H1 (cell line): ENCODE results near the gene UFD1. TPM values are rescaled to one million over a fixed set of nuclear protein-coding genes. Genes with fewer than 3 reads are reported as not detected.

ENCODE experiments used
- CTCF ChIA-PET: fragments of 300-600 bp; sonication (Branson Sonifier 250); formaldehyde crosslinking; loops from one replicate; lab custom pipeline; 2021; ENCODE audit not compliant: partially characterized antibody; lab: Charles Lee
- POLR2A ChIA-PET: fragments of 300-600 bp; sonication (Branson Sonifier 250); formaldehyde crosslinking; loops from one replicate; lab custom pipeline; 2021; ENCODE audit warnings: inconsistent platforms; ENCODE audit not compliant: partially characterized antibody; lab: Charles Lee
- DNase-seq, 2 experiments: peaks; one replicate each; pipeline versions ENCODE4 v3.0.0 to v3.0.0-alpha.2; 2010 to 2022; ENCODE audit warnings: low spot score in 2 of 2, low read depth in 1 of 2, mixed read lengths in 1 of 2
- FAIRE-seq: peaks from 2 replicates; lab custom pipeline; 2011; peaks lifted over from hg19 to GRCh38; lab: Jason Lieb, UNC
- H2AFZ ChIP-seq: 2 replicates; pipeline ENCODE4 v1.8.1; 2012; ENCODE audit warnings: low read length, inconsistent platforms
- H2AK5ac ChIP-seq: 2 replicates; pipeline ENCODE4 v1.6.1; 2013; ENCODE audit warnings: low read depth, low read length
- H2BK120ac ChIP-seq: replicated peaks from 2 replicates; pipeline ENCODE3; 2013; ENCODE audit warnings: low read depth, low read length, inconsistent platforms
- H2BK12ac ChIP-seq: 2 replicates; pipeline ENCODE4 v1.6.1; 2013; ENCODE audit warnings: low read depth, low read length
- H2BK15ac ChIP-seq: 2 replicates; pipeline ENCODE4 v1.6.1; 2013; ENCODE audit warnings: low read length
- H2BK20ac ChIP-seq: 2 replicates; pipeline ENCODE4 v1.6.1; 2013; ENCODE audit warnings: low read length
- H2BK5ac ChIP-seq: 2 replicates; pipeline ENCODE4 v1.6.1; 2013; ENCODE audit warnings: low read depth, low read length
- H3K14ac ChIP-seq: 2 replicates; pipeline ENCODE4 v1.6.1; 2013; ENCODE audit warnings: inconsistent platforms; ENCODE audit not compliant: insufficient read length
- H3K18ac ChIP-seq: 2 replicates; pipeline ENCODE4 v1.6.1; 2013; ENCODE audit warnings: low read length; ENCODE audit errors: extremely low read depth
- H3K23ac ChIP-seq: 2 replicates; pipeline ENCODE4 v1.6.1; 2013; ENCODE audit warnings: inconsistent platforms; ENCODE audit not compliant: insufficient read length
- H3K23me2 ChIP-seq: 2 replicates; pipeline ENCODE4 v1.6.1; 2013; ENCODE audit warnings: low read depth, low read length
- H3K27ac ChIP-seq: 2 replicates; pipeline ENCODE4 v1.6.1; 2011; ENCODE audit warnings: low read depth, low read length, inconsistent platforms
- H3K27me3 ChIP-seq, 4 experiments: replicated peaks in 1 of 4; 1 replicate in 1 of 4; 2 replicates in 3 of 4; pipeline versions ENCODE4 v1.6.1 to v1.8.1; 2011 to 2013; ENCODE audit warnings: low read length in 3 of 4, mild to moderate bottlenecking in 3 of 4, inconsistent platforms in 2 of 4, mixed read lengths in 2 of 4, moderate library complexity in 1 of 4; ENCODE audit not compliant: control insufficient read depth in 3 of 4, insufficient read depth in 3 of 4; ENCODE audit errors: extremely low read depth in 1 of 4
- H3K36me3 ChIP-seq, 4 experiments: 2 replicates each; pipeline versions ENCODE4 v1.6.1 to v1.8.1; 2011 to 2013; ENCODE audit warnings: mild to moderate bottlenecking in 4 of 4, low read length in 3 of 4, moderate library complexity in 2 of 4, control low read depth in 1 of 4, inconsistent platforms in 1 of 4; ENCODE audit not compliant: insufficient read depth in 4 of 4, control insufficient read depth in 2 of 4
- H3K4ac ChIP-seq: replicated peaks from 2 replicates; pipeline ENCODE3; 2013; ENCODE audit warnings: low read length, low read depth, mixed read lengths, inconsistent platforms; ENCODE audit not compliant: insufficient read length
- H3K4me1 ChIP-seq, 4 experiments: replicated peaks in 1 of 4; 1 replicate in 1 of 4; 2 replicates in 3 of 4; pipeline versions ENCODE4 v1.6.1 to v1.8.1; 2011 to 2013; ENCODE audit warnings: low read length in 3 of 4, inconsistent platforms in 2 of 4, mixed read lengths in 1 of 4; ENCODE audit not compliant: insufficient read depth in 4 of 4, control insufficient read depth in 3 of 4
- H3K4me2 ChIP-seq, 2 experiments: 2 replicates each; pipeline versions ENCODE4 v1.6.1 to v1.8.1; 2011 to 2013; ENCODE audit warnings: low read depth in 2 of 2, low read length in 2 of 2, control low read depth in 1 of 2, inconsistent platforms in 1 of 2, mild to moderate bottlenecking in 1 of 2; ENCODE audit not compliant: insufficient read depth in 1 of 2
- H3K4me3 ChIP-seq, 4 experiments: fragments of 200-600, 300-600 bp in 1 of 4; sonication (generic), shearing (Covaris generic), sonication (Bioruptor Twin) in 1 of 4; 2 replicates each; pipeline versions ENCODE4 v1.5.1 to v1.8.1; 2011 to 2016; ENCODE audit warnings: low read length in 4 of 4, low read depth in 3 of 4, control low read depth in 2 of 4, inconsistent platforms in 2 of 4, mild to moderate bottlenecking in 2 of 4, mixed read lengths in 1 of 4, moderate library complexity in 1 of 4; ENCODE audit not compliant: insufficient read depth in 2 of 4; ENCODE audit errors: extremely low read depth in 1 of 4
- H3K56ac ChIP-seq: replicated peaks from 2 replicates; pipeline ENCODE3; 2013; ENCODE audit warnings: low read depth, mild to moderate bottlenecking, mixed read lengths, low read length, inconsistent platforms; ENCODE audit not compliant: insufficient read length
- H3K79me1 ChIP-seq: 2 replicates; pipeline ENCODE4 v1.6.1; 2013; ENCODE audit warnings: low read depth, low read length, control low read depth
- H3K79me2 ChIP-seq, 2 experiments: 2 replicates each; pipeline versions ENCODE4 v1.6.1 to v1.8.1; 2012 to 2013; ENCODE audit warnings: low read length in 2 of 2, mild to moderate bottlenecking in 2 of 2, inconsistent platforms in 1 of 2; ENCODE audit not compliant: insufficient read depth in 2 of 2, control insufficient read depth in 1 of 2
- H3K9ac ChIP-seq, 4 experiments: replicated peaks in 1 of 4; 1 replicate in 1 of 4; 2 replicates in 3 of 4; pipeline versions ENCODE4 v1.6.1 to v1.8.1; 2011 to 2013; ENCODE audit warnings: low read depth in 3 of 4, low read length in 3 of 4, control low read depth in 2 of 4, mild to moderate bottlenecking in 2 of 4, moderate library complexity in 2 of 4, inconsistent platforms in 1 of 4; ENCODE audit errors: extremely low read depth in 1 of 4
- H3K9me3 ChIP-seq, 2 experiments: 2 replicates each; pipeline versions ENCODE4 v1.6.1 to v1.8.1; 2012 to 2013; ENCODE audit warnings: mild to moderate bottlenecking in 2 of 2, moderate library complexity in 2 of 2, control low read depth in 1 of 2, inconsistent platforms in 1 of 2, low read depth in 1 of 2, low read length in 1 of 2, mixed read lengths in 1 of 2; ENCODE audit not compliant: insufficient read depth in 2 of 2
- H4K20me1 ChIP-seq, 2 experiments: replicated peaks in 1 of 2; 2 replicates each; pipeline versions ENCODE3 to v1.8.1; 2011 to 2013; ENCODE audit warnings: inconsistent platforms in 2 of 2, low read length in 2 of 2, mild to moderate bottlenecking in 1 of 2; ENCODE audit not compliant: insufficient read depth in 2 of 2, control insufficient read depth in 1 of 2
- H4K5ac ChIP-seq: 2 replicates; pipeline ENCODE4 v1.6.1; 2013; ENCODE audit warnings: low read length, low read depth, mixed read lengths, inconsistent platforms; ENCODE audit not compliant: insufficient read length
- H4K8ac ChIP-seq: 2 replicates; pipeline ENCODE4 v1.8.0; 2013; ENCODE audit warnings: mild to moderate bottlenecking, moderate library complexity, low read length, inconsistent platforms; ENCODE audit not compliant: insufficient read depth; ENCODE audit errors: extremely low read depth
- H4K91ac ChIP-seq: replicated peaks from 2 replicates; pipeline ENCODE3; 2013; ENCODE audit warnings: low read length, mixed read lengths, inconsistent platforms; ENCODE audit not compliant: insufficient read length
- EGR1 ChIP-seq: IDR thresholded peaks from 2 replicates; pipeline ENCODE4 v1.6.1; 2011; ENCODE audit warnings: low read depth, low read length, borderline replicate concordance
- JUN ChIP-seq: IDR thresholded peaks from 2 replicates; pipeline ENCODE4 v1.6.1; 2011; ENCODE audit warnings: low read depth, mild to moderate bottlenecking, improper control_type of control experiment, low read length
- KDM5A ChIP-seq: fragments of 200-600 bp; IDR thresholded peaks from 2 replicates; pipeline ENCODE4 v1.7.1; 2012; ENCODE audit warnings: mild to moderate bottlenecking, low read length, inconsistent platforms, mixed read lengths
- SIN3A ChIP-seq, 2 experiments: IDR thresholded peaks in 1 of 2; conservative IDR thresholded peaks in 1 of 2; 2 replicates each; pipeline ENCODE4 v1.6.1; 2011 to 2012; ENCODE audit warnings: low read length in 2 of 2, improper control_type of control experiment in 1 of 2, low read depth in 1 of 2, mild to moderate bottlenecking in 1 of 2
- WGBS, 2 experiments: shearing (Covaris generic) in 1 of 2; methylation state at CpG; one replicate each; pipeline versions ENCODE4 v1.1.6 to v1.1.7; 2013 to 2015; ENCODE audit warnings: low lambda C conversion rate in 2 of 2, mixed read lengths in 2 of 2, inconsistent platforms in 1 of 2, low coverage in 1 of 2, missing lambda C conversion rate in 1 of 2; ENCODE audit not compliant: insufficient replicate concordance in 2 of 2, insufficient coverage in 1 of 2, insufficient read length in 1 of 2; ENCODE audit errors: extremely low coverage in 1 of 2, missing lambda C conversion rate in 1 of 2; 5-methylcytosine and 5-hydroxymethylcytosine counted together
- polyA plus RNA-seq, 7 experiments: library from polyadenylated mRNA; depleted of rRNA in 3 of 7; stranded (reverse) in 5 of 7; unstranded in 2 of 7; fragments of >200 nt in 5 of 7; fragments of 200-250 nt in 2 of 7; gene quantifications; 1 replicate in 5 of 7; 2 replicates in 1 of 7; 4 replicates in 1 of 7; pipeline versions ENCODE4 v1.2.1 to v1.2.3, GENCODE V29; 2011 to 2013; ENCODE audit warnings: missing spikeins in 2 of 7, mixed read lengths in 2 of 7
- total RNA-seq: library from RNA; stranded (reverse); fragmentation: NEBNext Ultra II Directional; extraction: Animal tissue kit (Norgen Biotek cat#: 25700); gene quantifications from 2 replicates; pipeline ENCODE4 v1.2.1, GENCODE V29; 2021

UFD1 gene
- total and polyA plus RNA-seq, 2 of the 8 experiments (the other 6 are each of a cell fraction or from before 2014, with no cell fraction given), result 74.6 to 116 TPM

DNA sequence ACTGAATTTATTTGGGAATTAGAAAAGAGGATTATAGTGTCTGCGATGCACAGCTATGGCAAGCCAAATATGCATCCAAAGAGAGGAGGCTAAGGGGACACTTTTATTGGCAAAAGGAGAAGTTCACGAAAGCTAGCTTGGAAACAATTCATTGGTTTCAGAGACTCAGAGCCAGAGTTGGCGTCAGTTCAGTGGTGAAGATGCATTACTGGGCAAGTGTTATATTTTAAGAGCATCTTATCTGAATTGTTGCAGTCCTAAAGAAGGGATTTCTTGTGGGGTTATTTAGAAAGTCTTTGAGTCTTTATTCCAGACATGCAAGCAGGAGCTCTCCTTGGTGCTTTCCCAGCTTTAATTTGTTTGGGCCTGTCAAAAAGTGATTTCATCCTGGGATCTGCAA, 30.2 kb upstream of the UFD1 start:
- no peak for TF ChIP-seq JUN
- TF ChIP-seq EGR1, result no peak
- TF ChIP-seq SIN3A (conservative IDR thresholded peaks at IDR 0.05 in 1 of 2, IDR thresholded peaks at IDR 0.05 in 1 of 2; ENCODE audit: low read depth in 1 of 2, low read length in 2 of 2), result no peak
- TF ChIP-seq KDM5A, result no peak
- CTCF ChIA-PET, result no interaction called here
- Histone ChIP-seq H3K18ac (no peak overlapping the region), H3K4ac (no peak overlapping the region), H3K79me2 (no peaks in the 10 kb centered on the region), H4K20me1 (peaks cover 0 to 7% of the 10 kb centered on the region in 2 experiments), H2AFZ (no peak overlapping the region), H3K56ac (no peak overlapping the region), H3K4me3 (no peak overlapping the region), H3K36me3 (peaks cover 5 to 40% (median 14%) of the 10 kb centered on the region in 4 experiments; a peak in 7 of 8 replicates), H2BK120ac (no peak overlapping the region), H3K9me3 (no peaks in the 10 kb centered on the region), H2BK15ac (no peak overlapping the region), H2AK5ac (no peak overlapping the region), H3K14ac (no peak overlapping the region), H3K9ac (no peak overlapping the region), H2BK5ac (no peak overlapping the region), H3K27me3 (no peaks in the 10 kb centered on the region), H3K4me1 (no peaks in the 10 kb centered on the region; a peak in 1 of 7 replicates), H2BK20ac (no peak overlapping the region), H4K8ac (no peak overlapping the region), H3K23ac (no peak overlapping the region), H3K4me2 (no peak overlapping the region), H3K23me2 (no peaks in the 10 kb centered on the region), H2BK12ac (no peak overlapping the region), H3K79me1 (no peaks in the 10 kb centered on the region), H4K5ac (no peak overlapping the region), H3K27ac (no peak overlapping the region), H4K91ac (no peak overlapping the region)
- no peak for FAIRE-seq
- no peak for DNase-seq
- WGBS, 2 experiments, result 96% methylated on average over 3 of the region's 3 CpGs; no CpG with 5 or more reads in 1 of the 2 experiments
- POLR2A ChIA-PET, result interaction anchor here (1.1 to 1.5 kb wide), 2 partner anchors 12 to 76 kb away, joined by 4 to 5 read pairs; no protein-coding TSS in a partner anchor
